Measurements from ENCODE around the gene EHD4.

Gene EHD4

DNA sequence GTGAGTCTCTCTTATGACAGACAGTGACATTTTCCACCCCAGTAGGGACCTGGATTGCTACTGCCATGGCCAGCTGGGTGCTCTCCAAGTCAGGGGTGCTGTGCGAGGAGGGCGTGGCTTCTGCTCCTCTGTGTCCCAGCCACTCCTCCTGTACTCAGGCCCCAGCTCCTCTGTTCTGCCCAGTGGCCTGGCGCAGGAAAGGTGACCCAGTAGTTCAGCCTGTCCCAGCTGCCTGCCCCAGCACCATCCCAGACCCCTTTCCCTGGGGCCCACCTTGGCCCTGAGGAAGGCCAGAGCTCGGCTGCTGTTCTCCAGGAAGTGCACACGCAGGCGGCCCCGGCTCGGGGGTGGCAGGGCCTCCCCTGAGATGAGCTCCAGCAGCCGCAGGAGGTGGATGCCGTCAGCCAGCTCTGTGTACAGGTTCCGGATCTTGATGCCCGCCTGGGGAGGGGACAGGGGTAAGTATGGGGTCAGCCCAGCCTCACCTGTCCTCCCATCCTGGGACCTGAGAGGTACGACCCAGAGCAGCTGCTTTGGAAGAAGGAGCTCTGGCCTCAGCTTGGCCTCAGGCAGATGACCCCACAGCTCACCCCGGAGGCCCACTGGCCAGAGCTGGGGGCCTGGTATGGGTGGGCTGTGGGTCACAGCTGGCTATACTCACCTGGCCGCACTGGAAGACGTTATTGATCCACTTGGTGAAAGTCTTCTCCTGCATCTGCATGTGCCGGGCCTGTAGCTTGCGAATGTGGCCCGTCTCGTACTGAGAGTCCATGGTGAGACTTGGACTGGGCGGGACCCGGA lies 79.5 kb downstream of the EHD4 start:
- DNase-seq = no peak

DNA sequence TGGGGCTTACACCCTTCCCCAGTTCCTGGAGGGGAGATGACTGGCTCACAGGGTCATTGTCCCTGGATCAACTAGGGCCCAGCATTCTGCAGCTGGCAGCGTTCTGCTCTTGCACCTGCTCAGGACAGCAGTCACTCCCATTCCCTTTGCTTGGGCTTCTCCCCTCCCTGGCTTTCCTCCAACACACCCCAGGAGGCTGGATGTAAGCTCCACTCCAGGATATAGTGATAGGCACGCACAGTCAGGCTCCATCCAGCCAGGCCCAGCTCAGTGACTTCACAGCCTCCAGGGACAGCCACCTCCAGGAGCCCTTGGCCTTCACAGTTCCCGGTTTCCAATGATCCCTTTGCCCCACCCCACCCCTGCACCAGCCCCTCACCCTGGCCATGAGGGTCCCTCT lies 80.4 kb downstream of the EHD4 start:
- no peak for DNase-seq

DNA sequence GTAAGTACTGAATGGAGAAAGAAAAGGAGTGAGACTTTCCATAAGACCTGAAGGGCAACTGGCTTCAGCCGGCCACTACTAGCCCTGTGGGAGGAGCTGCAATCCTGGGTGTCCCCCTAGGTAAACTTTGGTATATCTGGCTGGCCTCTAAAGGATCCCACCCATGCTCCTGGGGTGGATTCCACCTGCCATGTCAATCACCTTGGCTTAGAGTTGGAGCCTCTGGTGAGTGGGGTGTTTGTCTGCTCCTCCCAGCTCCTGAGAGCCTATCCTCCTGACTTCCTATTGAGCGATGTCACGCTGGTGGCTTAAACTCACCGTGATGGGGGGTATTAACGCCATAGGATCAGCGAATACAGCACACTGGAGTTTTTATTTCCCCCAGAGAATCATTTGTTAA lies 81.1 kb downstream of the EHD4 start:
- DNase-seq = no peak

DNA sequence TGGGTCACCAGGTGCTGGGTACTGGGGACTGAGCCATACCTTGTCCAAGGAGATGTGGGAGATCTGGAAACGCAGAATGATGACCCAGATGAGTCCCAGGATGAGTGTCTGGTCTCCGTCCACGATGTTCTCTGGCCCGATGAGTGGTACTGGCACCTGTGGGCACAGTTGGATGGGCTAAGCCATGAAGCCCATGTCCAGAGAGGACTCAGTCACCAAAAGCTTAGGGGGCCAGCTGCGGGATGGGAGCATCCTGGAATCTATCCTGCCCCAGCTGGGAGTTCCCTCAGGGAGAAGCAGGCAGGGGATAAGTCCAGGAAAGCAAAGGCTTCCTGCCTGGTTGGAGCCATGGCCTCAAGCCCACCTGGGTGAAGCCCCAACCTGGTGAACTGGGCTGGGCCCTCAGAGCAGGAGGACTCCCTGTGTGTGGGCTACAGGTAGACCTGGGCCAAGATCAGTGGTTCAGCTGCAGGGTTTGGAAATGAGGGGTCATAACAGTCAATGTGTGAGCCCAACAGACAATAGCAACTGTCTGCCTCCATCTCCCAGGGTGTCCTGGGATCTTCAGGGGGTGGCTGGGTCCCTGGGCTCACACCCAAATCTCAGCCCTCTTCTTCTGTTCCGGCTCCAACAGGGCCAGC lies 82.2 kb downstream of the EHD4 start:
- DNase-seq = no peak

DNA sequence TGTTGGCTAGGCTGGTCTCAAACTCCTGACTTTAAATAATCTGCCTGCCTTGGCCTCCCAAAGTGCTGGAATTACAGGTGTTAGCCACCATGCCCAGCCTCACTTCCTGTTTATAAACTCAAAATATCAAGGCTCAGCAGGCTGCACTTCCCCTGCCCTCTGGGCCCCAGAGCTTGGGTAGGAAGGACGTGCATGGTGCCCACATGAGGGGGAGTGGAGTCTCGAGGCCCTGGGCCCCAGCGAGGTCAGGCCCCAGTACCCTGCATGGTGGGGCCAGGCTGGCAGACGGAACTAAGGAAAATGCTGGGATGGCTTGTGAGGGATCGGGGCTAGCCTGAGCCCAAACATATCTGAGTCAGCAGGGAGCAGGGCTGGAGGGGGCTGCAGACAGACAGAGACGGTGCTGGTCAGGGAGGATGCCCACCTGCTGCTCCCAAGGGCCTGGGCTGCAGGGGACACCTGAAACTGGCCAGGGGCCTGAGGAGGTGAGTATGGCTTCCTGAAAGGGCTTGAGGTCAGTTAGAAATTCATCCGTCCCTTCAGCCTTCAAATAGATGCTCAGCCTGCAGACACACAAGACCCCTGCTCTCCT lies 83.6 kb downstream of the EHD4 start:
- no peak for DNase-seq

DNA sequence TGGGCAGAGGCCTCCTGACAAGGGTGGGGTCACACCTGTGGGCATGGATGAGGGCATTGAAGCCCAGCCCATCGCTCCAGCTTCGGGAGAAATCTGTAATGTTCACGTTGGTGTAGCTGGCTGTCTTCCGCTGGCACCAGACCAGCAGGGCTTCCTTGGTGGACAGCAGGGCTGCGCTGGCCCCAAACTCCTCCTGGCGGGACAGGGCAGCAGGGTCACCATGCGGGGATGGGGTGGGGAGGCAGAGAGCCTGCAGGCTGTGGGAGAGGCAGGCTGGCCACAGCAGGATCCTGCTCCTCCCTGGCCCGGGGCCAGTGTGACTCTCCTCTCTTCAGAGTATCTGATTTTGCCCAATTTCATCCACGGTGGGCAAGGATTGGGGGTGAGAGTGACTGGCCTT lies 84.5 kb downstream of the EHD4 start:
- DNase-seq = no peak

DNA sequence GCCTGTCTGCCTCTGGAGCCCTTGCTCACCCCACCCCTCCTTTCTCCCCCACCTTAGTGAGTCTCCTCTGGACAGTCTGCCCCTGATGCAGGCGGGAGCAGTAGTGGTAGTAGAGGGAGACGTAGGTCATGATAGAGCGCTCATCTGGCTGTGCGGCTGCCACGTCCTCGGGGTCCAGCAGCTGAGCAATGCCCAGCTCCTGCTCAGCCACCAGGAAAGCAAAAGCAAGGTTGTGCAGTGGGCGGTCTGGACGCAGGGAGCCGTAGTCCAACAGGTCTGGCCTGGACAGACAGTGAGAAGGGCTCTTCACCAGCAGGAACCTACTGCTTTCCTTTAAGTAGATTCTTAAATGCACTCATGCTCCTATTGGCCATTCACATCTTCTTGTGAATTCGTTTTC lies 85.2 kb downstream of the EHD4 start:
- no peak for DNase-seq

DNA sequence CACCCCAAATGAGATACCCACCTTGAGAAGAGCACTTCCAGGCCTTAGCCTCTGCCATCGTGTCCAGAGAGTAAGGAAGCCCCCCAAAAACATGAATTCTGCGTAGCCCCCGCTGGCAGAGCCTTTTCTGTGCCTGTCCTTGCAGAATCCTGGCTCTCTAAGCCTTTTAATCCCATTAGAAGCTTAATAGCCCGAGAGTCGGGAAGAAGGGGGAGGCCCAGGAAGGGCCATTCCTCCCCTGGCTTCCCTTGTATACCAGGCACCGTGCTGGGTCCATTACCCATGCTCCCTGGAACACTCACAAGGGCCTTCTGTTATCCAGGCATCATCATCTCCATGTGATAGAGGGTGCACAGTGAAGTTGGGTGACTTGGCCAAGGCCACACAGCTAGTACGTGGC lies 85.6 kb downstream of the EHD4 start:
- no peak for DNase-seq

DNA sequence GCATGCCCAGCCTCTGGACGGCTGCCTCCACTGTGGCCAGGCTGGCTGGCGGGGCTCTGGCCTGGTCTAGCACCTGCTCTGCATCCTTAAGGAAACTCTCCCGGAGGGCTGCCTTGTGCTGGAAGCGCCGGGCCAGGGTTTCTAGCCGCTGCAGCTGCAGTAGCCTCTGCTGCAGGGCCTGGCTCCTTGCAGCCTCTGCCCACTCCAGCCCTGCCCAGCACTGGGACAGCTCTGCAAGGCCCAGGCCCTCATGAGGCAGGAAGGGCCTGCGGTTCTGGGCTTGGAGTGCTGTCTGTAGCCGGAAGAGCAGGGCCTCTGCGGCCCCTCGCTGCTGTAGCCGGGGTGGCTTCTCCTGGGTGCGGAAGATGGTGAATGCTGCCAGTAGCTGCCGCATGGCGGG lies 86.5 kb downstream of the EHD4 start:
- DNase-seq = no peak

DNA sequence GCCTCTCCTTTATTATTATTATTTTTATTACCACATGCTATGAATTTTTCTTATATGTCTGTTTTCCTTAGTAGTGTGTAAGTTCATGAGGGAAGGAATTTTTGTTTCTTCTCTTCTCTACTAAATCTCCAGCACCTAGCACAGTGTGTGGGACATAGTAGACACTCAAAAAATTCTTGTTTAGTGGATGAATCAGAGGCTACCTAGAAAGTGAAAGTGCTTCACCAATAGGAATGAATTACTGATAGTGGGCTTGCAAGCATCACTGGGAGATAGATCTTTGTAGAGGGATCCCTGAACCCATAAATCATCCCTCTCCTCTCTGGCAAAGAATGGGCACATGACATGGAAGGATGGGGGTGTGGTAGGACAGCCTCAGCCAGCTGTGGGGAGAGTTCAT lies 87.0 kb downstream of the EHD4 start:
- no peak for DNase-seq

DNA sequence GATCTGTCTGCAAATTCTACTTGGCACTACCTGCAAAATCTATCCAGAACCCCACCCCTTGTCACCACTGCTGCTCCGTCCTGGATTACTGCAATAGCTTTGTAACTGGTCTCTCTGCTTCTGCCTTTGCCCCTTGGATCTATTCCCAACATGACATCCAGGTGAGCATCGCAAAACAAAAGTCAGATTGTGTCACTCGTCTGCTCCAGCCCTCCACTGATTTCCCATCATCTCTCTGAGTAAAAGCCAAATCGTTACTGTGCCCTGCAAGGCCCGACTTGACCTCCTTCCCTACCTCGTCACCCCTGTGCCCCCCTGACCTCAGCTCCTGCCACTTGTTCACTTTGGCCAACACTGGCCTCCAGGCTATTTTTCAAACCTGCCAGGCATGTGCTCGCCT lies 87.9 kb downstream of the EHD4 start:
- DNase-seq = no peak

DNA sequence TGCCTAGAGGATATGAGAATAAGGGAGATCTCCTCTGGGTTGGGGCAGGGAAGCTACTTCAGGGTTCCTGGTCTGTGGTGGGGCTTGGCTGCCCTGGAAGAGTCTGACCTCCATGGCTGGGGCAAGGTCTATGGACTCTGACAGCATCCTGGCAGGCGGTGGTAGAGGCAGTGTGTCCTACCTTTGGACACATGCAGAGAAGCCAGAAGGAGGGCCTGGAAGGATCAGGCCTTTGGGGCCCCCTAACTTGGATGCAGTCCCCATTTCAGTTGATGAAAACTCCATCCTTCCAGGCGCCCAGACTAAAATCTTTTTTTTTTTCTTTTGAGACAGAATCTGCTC lies 88.9 kb downstream of the EHD4 start:
- DNase-seq = no peak

DNA sequence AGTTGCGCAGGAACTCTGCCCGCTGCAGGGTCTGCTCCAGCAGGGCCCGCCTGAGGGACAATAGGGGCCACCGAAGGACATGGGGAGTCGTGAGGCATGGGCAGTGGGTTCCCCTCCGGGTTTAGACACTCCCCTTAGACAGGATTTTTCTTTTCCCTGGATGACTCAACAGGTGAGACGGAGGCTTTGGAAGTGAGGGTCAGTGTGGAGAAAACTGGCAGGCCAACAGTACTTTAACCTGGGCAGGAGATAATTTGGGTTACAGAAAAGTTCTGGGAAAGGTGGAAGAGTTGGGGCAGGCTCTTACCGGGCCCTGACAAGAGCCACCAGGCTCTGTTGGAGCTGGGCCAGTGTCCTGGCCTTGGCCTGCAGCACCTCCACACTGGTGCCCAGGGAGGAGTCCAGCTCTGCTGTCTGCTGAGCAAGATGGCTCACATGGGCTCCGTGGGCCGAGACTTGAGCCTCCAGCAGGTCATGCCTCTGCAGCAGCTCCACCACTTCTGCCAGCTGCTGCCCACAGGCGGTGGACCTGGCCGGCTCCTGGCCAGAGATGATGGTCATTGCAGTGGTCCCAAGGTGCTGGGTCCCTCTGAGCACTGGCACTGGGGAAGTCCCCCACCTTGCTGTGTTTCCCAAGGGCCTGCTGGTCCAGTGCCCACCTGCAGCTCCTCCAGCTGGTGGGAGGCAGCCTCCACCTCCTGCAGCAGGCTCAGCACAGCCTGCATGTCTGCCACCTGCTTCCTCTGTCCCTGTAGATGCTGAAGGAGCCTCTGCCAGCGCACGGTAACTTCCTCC lies 89.5 kb downstream of the EHD4 start:
- no peak for DNase-seq

DNA sequence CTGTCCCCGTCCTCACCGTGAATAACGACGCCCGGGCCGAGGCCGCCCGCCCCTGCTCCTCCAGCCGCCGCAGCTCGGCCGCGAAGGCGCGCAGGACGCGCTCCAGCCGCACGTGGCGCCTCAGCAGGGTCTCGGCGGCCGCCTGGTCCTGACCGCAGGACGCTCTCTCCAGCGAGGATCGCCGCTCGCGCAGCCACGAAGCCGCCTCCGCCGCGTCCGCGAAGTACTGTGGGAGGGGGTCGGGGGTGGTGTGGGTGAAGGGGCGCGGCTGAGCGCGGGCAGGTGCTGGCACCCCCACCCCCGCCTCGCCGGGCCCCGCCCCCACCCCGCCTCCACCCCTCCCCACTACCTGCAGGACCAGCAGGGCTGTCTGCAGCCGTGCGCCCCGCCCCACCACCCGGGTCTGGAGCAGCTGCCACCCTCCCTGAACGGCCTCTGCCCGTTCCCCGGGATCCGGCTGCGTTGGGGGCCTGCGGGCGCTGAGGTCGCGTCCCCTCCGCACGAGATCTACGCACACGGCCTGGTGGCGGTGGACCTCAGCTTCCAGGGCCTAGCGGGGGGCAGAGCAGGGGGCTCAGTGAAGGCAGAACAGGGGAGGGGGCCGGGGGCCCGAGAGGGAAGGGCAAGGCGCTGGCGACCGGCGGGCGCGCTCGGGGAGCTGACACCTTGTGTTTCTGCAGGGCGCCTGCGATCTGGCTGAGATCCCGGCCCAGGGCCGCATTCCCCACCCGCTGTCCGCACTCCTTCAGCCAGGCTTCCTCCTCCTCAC lies 90.3 kb downstream of the EHD4 start:
- DNase-seq = no peak

DNA sequence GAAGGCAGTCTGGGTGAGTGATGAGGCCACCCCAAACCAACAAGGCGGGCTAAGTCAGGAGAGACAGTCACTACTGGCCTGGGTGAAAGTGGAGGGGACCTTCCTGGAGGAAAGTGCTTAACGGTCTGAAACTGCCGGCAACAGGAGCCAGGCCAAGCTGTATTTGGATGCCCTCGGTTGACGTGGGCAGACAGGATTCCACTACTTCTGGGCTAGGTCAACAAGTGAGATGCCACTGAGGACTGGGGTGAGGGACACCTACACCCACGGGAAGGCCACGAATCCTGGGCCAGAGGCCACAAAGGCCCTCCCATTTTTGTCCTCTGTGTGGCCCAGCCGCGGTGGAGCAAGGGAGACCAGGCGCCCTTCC lies 90.8 kb downstream of the EHD4 start:
- no peak for DNase-seq

DNA sequence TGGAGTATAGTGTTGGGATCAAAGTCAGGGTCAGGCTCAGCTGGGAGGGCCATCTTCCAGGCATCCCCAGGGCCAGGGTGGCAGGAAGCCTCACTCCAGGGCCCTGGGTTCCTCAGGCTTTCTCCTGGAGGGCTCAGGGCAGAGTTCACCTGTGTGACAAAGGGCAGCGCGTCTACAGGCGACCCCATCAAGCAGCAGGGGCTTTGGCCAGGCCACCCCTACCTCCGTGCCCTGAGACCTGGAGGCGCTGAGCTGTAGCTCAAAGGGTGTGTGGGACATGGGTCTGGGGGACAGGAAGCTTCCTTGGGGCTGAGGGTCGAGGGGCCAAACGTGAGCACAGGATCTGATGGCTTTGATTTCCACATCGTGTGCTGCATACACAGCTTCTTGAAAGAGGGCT lies 91.3 kb downstream of the EHD4 start:
- no peak for DNase-seq

DNA sequence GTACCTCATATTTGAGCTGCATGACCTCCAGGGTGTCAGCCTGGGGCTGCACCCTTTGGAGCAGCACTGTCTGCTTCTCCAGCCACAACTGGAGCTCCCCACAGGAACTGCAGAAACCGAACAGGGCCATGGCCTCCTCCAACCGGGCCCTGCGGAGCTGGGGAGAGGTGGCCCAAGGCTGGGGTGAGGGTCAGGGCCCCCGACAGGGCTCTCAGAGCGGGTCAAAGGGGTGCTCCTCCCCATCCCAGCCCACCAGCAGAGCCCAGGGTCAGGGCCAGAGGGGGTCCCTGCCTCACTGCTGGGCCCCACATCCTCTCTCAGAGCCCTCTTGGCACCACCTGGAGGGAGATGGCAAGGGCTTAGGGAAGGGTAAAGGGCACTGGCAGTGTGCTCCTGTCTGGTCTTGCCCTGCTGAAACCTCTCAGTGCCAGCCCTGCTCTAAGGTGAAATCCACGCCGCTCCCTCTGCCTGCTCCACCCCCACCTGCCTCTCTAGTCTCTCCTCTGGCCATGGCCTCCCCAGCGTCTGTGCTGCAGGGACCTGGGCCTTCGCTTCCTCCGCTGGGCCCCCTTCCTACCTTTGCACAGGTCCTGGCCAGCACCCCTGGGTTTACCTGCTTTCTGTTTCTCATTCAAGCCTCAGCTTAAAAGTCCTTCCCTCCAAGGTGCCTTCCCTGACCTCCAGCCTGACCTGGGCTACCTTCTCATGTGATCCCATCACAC lies 92.0 kb downstream of the EHD4 start:
- no peak for DNase-seq

DNA sequence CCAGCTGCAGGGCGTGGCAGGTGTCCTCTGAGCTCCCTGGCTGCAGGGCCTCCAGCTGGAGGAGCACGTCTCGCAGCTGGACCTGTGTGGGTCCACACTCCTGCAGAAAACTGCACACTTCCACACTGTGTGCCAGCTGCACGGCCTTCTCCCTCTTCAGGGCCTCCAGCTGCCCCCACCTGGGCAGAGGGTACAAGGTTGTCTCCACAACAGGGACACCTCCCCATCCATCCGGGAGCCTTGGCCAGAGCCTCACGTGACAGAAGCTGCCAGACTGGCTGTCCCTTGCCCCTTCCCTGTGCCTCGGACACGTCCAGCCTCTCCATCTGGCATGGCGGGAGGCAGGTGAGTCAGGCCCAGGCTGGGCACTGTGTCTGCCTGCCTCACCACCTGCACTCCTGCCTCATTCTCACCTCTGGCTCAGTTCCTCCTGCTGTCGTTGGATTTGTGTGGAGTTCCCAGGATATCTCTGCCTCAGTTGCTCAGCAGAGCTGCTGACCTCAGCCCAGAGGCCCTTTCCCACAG lies 93.0 kb downstream of the EHD4 start:
- DNase-seq = no peak

DNA sequence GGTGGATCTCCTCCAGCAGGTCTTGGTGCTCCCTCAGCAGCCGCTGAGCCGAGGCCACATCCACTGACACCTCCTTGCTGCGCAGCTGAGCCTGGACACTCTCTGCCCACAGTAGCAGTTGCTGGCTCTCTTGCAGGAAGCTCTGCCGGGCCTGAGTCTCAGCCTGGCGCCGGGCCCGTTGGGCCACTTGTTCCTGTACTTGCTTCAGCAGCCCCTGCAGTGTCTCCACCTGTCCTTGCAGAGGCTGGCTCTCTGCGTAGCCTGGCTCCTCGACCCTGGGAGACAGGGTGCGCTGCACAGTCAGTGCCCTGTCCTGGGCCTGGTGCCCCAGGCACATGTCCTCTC lies 94.0 kb downstream of the EHD4 start:
- no peak for DNase-seq

DNA sequence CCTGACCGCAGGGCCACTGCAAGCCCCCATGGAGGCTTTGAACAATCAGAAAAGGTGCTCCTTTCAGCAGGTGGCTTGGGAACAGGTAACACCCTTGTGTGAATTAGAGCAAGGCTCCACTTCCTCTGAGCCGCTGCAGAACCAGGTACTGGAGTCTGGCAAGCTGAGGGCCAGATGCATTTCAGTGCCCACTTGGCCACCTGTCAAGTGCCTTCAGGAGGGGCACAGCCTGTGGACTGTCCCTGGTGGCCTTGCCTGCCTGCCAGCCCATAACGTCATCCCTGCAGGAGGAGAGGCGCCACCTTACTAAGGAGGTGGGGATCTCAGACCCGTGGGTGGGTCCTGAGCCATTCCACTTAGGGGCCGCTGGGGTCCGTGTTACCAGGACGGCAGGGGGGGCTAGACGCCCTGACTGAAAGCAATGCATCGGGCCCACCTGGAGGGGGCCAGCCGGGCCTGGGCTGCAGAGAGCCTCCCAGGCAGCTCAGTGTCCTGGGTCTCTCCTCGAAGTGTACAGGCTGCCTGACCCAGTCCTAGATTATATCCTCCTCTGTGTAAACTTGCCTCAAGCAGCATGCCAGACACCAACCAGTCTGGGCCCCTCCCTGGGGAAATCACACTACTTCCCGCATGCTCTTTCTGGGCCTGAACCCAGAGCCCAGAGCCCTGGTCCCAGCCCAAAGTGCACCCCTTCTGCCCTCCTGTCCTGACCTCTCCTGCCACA lies 94.6 kb downstream of the EHD4 start:
- DNase-seq = no peak

DNA sequence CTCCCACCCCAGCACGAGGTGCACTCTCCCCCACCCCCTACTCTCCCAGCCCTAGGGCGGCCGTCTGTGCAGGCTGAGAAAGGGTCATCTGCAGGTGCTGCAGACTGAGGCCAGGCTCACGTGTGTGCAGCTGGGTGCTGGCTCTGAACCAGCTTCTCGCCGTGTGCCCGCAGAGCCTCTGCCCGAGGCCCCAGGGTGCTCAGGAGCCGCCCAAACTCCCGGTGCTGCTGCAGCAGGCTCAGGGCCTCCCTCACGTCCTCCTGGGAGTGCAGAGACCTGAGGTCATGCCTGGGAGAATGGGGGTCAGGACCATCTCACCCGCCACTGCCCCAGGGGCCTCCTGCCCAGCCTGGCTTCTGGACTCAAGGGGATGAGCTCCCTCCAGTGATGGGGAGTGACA lies 95.7 kb downstream of the EHD4 start:
- DNase-seq = no peak

DNA sequence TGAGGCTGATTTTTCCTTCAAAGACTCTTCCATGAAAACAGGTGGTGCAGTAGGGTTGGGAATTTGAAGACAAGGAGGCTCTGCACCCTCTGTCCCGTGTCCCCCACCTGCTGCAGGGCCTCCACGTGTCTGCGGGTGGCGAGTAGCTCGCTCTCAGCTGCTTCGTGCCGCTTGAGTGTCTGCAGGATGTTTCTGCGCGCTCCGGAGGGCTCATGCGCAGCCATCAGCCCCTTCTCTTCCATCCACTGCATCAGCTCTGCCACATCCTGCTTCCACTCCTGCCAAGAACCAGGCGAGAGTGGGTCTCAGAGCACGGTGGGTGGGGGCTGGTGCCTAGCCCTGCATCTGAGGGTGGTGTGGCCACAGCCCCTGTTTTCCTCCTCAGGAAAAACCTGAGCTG lies 96.3 kb downstream of the EHD4 start:
- no peak for DNase-seq

Data from activated CD8-positive, alpha-beta memory T cell treated with anti-CD3 and anti-CD28 coated beads, Interleukin-2, amount 50 U/mL, for 48 hours (primary cell).